GM12865 (cell line): Measurements from ENCODE around the gene IQCM.

Experiments used
- DNase-seq: peaks from one replicate; pipeline ENCODE4 v3.0.0; 2010; ENCODE audit warnings: low read depth
- H3K4me3 ChIP-seq: 2 replicates; pipeline ENCODE4 v1.5.1; 2011; ENCODE audit warnings: mild to moderate bottlenecking, low read depth, low read length, control low read depth
- TF ChIP-seq, protein P1 (sequence below): IDR thresholded peaks from 2 replicates; pipeline ENCODE4 v1.5.1; 2011; ENCODE audit warnings: low read length, control low read depth, low read depth, inconsistent platforms; ENCODE audit not compliant: insufficient read depth; ENCODE audit errors: missing control alignments

The IQCM gene

DNA sequence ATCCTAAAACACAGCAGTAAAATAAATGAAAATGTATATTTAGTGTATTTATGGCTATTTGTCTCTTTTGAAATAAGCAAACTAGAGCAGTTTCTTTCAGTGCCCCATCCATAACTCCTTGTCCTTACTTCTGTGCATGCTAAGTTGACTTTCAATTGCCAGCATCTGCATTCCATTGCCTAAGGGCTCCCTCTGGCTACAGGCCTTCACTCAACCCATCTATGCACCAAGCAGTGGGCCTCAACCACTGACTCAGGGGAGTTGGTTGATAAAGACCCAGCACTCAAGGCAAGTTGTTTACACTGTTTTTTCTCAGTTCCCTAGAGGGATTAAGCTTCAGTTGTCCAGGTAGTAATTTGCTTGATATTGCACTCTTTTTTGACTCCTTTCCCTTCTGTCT lies 265.7 kb downstream of the IQCM start:
- TF ChIP-seq, protein P1, sequence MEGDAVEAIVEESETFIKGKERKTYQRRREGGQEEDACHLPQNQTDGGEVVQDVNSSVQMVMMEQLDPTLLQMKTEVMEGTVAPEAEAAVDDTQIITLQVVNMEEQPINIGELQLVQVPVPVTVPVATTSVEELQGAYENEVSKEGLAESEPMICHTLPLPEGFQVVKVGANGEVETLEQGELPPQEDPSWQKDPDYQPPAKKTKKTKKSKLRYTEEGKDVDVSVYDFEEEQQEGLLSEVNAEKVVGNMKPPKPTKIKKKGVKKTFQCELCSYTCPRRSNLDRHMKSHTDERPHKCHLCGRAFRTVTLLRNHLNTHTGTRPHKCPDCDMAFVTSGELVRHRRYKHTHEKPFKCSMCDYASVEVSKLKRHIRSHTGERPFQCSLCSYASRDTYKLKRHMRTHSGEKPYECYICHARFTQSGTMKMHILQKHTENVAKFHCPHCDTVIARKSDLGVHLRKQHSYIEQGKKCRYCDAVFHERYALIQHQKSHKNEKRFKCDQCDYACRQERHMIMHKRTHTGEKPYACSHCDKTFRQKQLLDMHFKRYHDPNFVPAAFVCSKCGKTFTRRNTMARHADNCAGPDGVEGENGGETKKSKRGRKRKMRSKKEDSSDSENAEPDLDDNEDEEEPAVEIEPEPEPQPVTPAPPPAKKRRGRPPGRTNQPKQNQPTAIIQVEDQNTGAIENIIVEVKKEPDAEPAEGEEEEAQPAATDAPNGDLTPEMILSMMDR: no peak
- no peak overlapping the region for H3K4me3 ChIP-seq
- no peak for DNase-seq

DNA sequence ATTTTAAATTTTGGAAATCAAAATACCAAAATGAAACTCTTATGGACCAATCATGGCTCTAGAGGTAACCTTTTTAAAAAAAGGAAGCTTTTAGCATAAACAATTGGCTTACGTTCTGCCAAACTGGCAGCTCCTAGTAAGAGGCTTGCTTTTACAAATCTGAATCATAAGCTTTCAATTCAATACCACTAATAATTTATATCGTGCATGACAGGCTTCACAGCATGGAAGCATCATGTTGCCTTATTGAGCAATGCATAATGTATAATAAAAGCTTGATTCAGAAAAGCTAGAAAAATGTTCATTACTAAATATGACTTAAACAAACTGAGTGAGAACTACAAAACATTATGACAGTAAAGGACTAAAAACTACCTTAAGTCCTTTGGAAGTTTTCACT lies 280.9 kb downstream of the IQCM start:
- DNase-seq: no peak
- no peak overlapping the region for H3K4me3 ChIP-seq
- TF ChIP-seq, protein P1: no peak

DNA sequence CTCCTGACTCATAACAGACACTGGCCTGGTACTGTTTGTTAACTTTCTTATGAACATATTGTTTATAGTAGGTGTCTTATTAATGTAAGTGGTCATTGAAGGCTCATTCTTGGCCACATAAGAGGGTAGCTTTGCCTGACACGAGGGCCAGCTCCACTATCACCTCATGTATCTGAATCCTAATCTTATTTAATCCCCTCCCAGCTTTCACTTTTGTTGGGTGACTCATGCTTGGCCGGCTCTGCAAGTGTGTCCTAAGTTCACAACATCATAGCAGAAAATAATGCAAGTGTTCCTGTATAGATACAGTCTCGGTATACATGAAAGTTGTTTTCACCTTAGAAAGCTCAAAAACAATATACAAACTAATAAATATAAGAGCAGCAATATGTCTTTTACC lies 283.8 kb downstream of the IQCM start:
- no peak for DNase-seq
- no peak overlapping the region for H3K4me3 ChIP-seq
- TF ChIP-seq, protein P1: no peak

DNA sequence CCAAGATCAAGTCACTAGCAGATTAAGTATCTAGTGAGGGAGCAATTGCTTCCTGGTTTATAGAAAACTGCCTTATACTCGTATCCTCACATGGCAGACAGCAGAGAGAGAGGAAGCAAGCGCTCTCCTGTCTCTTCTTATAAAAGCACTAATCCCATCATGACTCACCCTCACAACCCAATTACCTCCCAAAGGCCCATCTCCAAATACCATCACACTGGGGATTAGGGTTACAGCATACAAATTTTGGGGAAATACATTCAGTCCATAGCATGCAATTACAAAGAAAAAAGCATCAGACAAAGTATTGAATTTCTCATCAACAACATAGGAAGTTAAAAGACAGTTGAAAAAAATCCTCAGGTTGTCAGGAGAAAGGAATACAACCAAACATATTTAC lies 292.6 kb downstream of the IQCM start:
- H3K4me3 ChIP-seq: no peak overlapping the region
- DNase-seq: no peak
- TF ChIP-seq, protein P1: no peak

DNA sequence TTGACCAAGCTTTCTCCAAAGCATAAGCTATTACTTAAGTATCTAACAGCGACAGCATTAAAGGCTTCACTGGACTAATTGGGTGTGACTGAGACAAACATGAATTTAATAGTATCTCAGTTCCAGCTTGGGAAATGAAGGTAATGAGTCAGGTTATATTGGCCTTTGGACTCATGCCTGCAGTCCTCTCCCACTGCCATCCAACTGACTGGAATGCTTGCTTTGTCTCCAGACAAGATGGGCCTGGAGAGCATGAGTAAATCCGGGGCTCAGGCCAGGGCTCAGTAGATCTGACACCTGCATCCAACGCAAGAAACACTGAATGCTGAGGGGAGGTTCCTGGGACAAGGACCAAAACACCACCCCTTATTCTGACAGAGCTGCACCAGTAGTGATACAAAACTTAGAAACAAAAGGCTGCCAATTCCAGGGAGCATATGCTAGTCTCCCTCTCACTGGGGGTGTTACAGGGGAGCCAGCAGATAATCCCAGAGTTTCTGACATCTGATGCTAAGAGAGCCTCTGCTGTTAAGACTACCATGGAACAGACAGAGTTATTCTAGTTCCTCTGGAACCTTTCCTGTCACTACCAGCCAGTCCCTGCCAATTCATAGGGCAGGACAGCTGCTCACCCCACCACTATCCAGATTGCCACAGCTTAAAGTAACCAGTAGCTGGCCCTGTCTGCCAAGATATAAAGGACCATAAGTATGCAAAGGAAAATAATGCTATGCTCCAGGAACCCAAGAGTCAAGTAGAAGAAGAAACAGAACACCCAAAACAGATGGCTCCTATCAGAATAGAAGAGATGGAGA lies 293.8 kb downstream of the IQCM start:
- no peak overlapping the region for H3K4me3 ChIP-seq
- TF ChIP-seq, protein P1: no peak
- DNase-seq: no peak

DNA sequence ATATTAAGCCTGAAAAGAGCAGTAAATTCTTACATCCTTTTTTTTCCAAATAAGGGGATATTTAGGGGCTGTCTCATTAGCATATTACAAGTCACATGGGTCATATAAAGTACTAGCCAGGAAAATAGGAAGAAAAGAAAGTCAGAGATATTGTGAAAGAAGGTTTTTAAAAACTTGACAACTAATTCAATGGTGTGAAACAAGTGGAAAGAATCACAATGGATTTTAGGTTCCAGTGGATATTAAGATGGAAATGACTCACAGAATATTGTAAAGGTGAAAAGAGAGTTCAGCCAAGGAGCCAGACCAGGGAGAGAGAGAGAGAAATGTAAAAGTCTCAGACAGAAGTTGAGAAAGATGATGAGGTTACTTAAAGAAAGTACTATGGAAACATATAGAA lies 297.2 kb downstream of the IQCM start:
- DNase-seq: no peak
- TF ChIP-seq, protein P1: no peak
- no peak overlapping the region for H3K4me3 ChIP-seq

DNA sequence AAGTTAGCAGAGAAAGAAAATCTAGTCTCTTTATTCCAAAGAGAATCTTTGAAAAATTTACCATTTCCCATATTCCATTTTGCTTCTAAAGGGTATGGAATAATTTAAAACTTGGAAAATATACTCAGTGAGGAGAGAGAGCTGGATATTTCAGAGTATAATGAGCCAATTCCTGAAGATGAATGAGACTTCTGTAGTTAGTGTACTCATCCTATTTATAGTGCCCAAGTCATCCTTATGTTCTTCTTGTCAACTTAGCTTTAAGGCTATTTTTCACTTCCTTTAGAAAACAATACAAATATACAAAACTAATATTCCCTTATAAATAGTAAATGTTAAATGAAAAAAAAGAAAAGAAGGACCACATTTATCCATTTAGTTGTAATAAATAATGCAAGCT lies 302.6 kb downstream of the IQCM start:
- TF ChIP-seq, protein P1: no peak
- no peak for DNase-seq
- H3K4me3 ChIP-seq: no peak overlapping the region
